Prostate gland (tissue), 2 donors: ENCODE data around the gene CCDC134.

Experiments used
- POLR2AphosphoS5 ChIP-seq: sonication (generic); formaldehyde crosslinking; IDR thresholded peaks from one replicate; pipeline ENCODE4 v1.6.1; 2017; ENCODE audit warnings: antibody characterized with exemption
- TF ChIP-seq, protein P1 (sequence below), 4 experiments: fragments of 200-600 bp in 2 of 4; fragments of 450-650 bp in 2 of 4; sonication (generic) in 2 of 4; IDR thresholded peaks; 1 replicate in 3 of 4; 2 replicates in 1 of 4; pipeline ENCODE4 v1.5.1; 2016 to 2019; ENCODE audit warnings: antibody characterized with exemption in 4 of 4, mild to moderate bottlenecking in 2 of 4, moderate library complexity in 2 of 4

DNA sequence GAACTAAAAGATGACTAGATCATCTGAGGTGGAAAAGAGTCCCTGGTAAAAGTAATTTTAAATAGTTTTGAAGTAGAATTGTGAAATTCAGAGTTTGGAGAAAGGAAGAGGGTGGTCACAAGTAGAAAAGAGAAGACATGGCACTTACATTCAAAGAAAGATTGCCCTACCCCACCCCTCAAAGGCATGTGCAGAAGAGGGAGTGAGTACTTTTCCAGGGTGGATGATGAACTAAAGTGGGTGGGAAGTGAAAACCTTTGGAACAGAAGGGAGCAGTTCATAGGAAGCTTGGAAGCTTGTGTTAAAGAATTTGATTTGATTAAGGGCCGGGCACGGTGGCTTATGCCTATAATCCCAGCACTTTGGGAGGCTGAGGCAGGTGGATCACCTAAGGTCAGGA lies 56.0 kb downstream of the CCDC134 start:
- TF ChIP-seq, protein P1, sequence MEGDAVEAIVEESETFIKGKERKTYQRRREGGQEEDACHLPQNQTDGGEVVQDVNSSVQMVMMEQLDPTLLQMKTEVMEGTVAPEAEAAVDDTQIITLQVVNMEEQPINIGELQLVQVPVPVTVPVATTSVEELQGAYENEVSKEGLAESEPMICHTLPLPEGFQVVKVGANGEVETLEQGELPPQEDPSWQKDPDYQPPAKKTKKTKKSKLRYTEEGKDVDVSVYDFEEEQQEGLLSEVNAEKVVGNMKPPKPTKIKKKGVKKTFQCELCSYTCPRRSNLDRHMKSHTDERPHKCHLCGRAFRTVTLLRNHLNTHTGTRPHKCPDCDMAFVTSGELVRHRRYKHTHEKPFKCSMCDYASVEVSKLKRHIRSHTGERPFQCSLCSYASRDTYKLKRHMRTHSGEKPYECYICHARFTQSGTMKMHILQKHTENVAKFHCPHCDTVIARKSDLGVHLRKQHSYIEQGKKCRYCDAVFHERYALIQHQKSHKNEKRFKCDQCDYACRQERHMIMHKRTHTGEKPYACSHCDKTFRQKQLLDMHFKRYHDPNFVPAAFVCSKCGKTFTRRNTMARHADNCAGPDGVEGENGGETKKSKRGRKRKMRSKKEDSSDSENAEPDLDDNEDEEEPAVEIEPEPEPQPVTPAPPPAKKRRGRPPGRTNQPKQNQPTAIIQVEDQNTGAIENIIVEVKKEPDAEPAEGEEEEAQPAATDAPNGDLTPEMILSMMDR (IDR thresholded peaks at IDR 0.05), result no peak
- TF ChIP-seq POLR2AphosphoS5, result no peak
